Left ventricle myocardium inferior (tissue), 1 donor: ENCODE measurements around the gene PDZD2. TPM values are rescaled to one million over a fixed set of nuclear protein-coding genes. Genes with fewer than 3 reads are reported as not detected.
"Not testable (repeated sequence)": the region's sequence is repeated elsewhere in the genome, so short reads cannot be mapped to it uniquely, and the experiment has no call there.

ENCODE experiments used
- DNase-seq: peaks from one replicate; pipeline ENCODE4 v3.0.0-alpha.2; 2020
- H3K27ac ChIP-seq: fragments of 200-600 bp; replicated peaks from 2 replicates; pipeline ENCODE4 v1.8.0; 2021
- H3K27me3 ChIP-seq: fragments of 200-600 bp; 2 replicates; pipeline ENCODE4 v1.8.0; 2021; ENCODE audit warnings: low read depth
- H3K36me3 ChIP-seq: fragments of 200-600 bp; 2 replicates; pipeline ENCODE4 v1.8.0; 2021
- H3K4me1 ChIP-seq: fragments of 200-600 bp; 2 replicates; pipeline ENCODE4 v1.8.0; 2021
- H3K4me3 ChIP-seq: fragments of 200-600 bp; 2 replicates; pipeline ENCODE4 v1.8.0; 2021; ENCODE audit warnings: mild to moderate bottlenecking, moderate library complexity
- H3K9me3 ChIP-seq: fragments of 200-600 bp; replicated peaks from 2 replicates; pipeline ENCODE4 v1.8.0; 2021
- CTCF ChIP-seq: fragments of 200-600 bp; IDR thresholded peaks from 2 replicates; pipeline ENCODE4 v1.8.0; 2021; ENCODE audit warnings: antibody characterized with exemption, mild to moderate bottlenecking, borderline replicate concordance
- intact Hi-C: fragments of 100-400 bp; cut with micrococcal nuclease; formaldehyde crosslinking; loops from one replicate; pipeline ENCODE4 v1.11.0; 2022
- total RNA-seq: library from RNA; stranded (reverse); fragmentation: NEBNext Ultra II Directional; extraction: Animal tissue kit (Norgen Biotek cat#: 25700); gene quantifications from one replicate; pipeline ENCODE4 v1.2.1, GENCODE V29; 2021
- donor health status: DM: no; HTN: yes; CAD: no; lungs with severe emphysema.

PDZD2 gene
- total RNA-seq, 1 donor from 2014 or later: 120 TPM

GRCh38 chr5:31757806-31758205 is 118.9 kb downstream of the PDZD2 start:
- no peak for DNase-seq
- intact Hi-C loops: no loop called here
- H3K9me3 ChIP-seq: no peaks in the 10 kb centered on the region
- peaks cover 41% of the 10 kb centered on the region for H3K4me1 ChIP-seq
- TF ChIP-seq CTCF: no peak
- no peak overlapping the region for H3K4me3 ChIP-seq
- no peaks in the 10 kb centered on the region for H3K27me3 ChIP-seq
- H3K27ac ChIP-seq: no peak overlapping the region
- H3K36me3 ChIP-seq: no peaks in the 10 kb centered on the region

- peak overlapping the region; percentile 2 for H3K27ac ChIP-seq
These were observed 120.0 kb downstream of the PDZD2 start for GRCh38 chr5:31758803-31759425.

GRCh38 chr5:31759925-31760324 is 121.0 kb downstream of the PDZD2 start:
- Histone ChIP-seq H3K9me3 (no peaks in the 10 kb centered on the region), H3K27me3 (no peaks in the 10 kb centered on the region), H3K4me3 (no peak overlapping the region), H3K27ac (no peak overlapping the region), H3K4me1 (peaks cover 30% of the 10 kb centered on the region), H3K36me3 (no peaks in the 10 kb centered on the region)
- DNase-seq: no peak
- intact Hi-C loops: no loop called here
- no peak for TF ChIP-seq CTCF

More at GRCh38 chr5:31758803-31759425, 120.0 kb downstream of the PDZD2 start:
- DNase-seq: no peak
- H3K4me3 ChIP-seq: no peak overlapping the region
- intact Hi-C loops: no loop called here
- TF ChIP-seq CTCF: no peak
- no peaks in the 10 kb centered on the region for H3K27me3 ChIP-seq
- no peaks in the 10 kb centered on the region for H3K9me3 ChIP-seq
- peaks cover 37% of the 10 kb centered on the region for H3K4me1 ChIP-seq
- no peaks in the 10 kb centered on the region for H3K36me3 ChIP-seq

GRCh38 chr5:31761877-31762276 is 122.9 kb downstream of the PDZD2 start:
- intact Hi-C loops: no loop called here
- DNase-seq: no peak
- no peaks in the 10 kb centered on the region for H3K36me3 ChIP-seq
- no peaks in the 10 kb centered on the region for H3K27me3 ChIP-seq
- no peak overlapping the region for H3K27ac ChIP-seq
- TF ChIP-seq CTCF: no peak
- peaks cover 30% of the 10 kb centered on the region for H3K4me1 ChIP-seq
- H3K9me3 ChIP-seq: no peaks in the 10 kb centered on the region
- no peak overlapping the region for H3K4me3 ChIP-seq

- intact Hi-C loops: no loop called here
These were observed 124.5 kb downstream of the PDZD2 start for GRCh38 chr5:31763424-31763823.

GRCh38 chr5:31764687-31765086 is 125.8 kb downstream of the PDZD2 start:
- DNase-seq, H3K9me3 ChIP-seq, intact Hi-C loops, H3K27me3 ChIP-seq, H3K27ac ChIP-seq, H3K4me3 ChIP-seq, H3K36me3 ChIP-seq: not testable (repeated sequence)
- peaks cover 31% of the 10 kb centered on the region for H3K4me1 ChIP-seq

More at GRCh38 chr5:31763424-31763823, 124.5 kb downstream of the PDZD2 start:
- Histone ChIP-seq H3K27ac (no peak overlapping the region), H3K36me3 (no peaks in the 10 kb centered on the region), H3K27me3 (no peaks in the 10 kb centered on the region), H3K9me3 (no peaks in the 10 kb centered on the region), H3K4me1 (peaks cover 31% of the 10 kb centered on the region), H3K4me3 (no peak overlapping the region)
- DNase-seq: no peak
- TF ChIP-seq CTCF: no peak
